SK-N-SH (cell line): ENCODE results near the gene SNHG17. TPM values are rescaled to one million over a fixed set of nuclear protein-coding genes. Genes with fewer than 3 reads are reported as not detected.

Experiments used
- CTCF ChIA-PET: fragments of 300-600, 350-600 bp; formaldehyde crosslinking; extraction: SDS; loops from one replicate; lab custom pipeline; 2021; lab: Yijun Ruan, JAX
- POLR2A ChIA-PET: fragments of 350-600 bp; sonication (Branson Sonifier 250); formaldehyde crosslinking; extraction: SDS; loops from one replicate; lab custom pipeline; 2020; ENCODE audit warnings: antibody characterized with exemption, inconsistent platforms; lab: Yijun Ruan, JAX
- DNase-seq: peaks from one replicate; pipeline ENCODE4 v3.0.0; 2012
- H2AFZ ChIP-seq: fragments of 200-600 bp; sonication (generic); 2 replicates; pipeline ENCODE4 v1.8.1; 2016; ENCODE audit warnings: antibody characterized with exemption, mild to moderate bottlenecking, low read depth
- H3F3A ChIP-seq: fragments of 200-600 bp; sonication (generic); replicated peaks from 2 replicates; pipeline ENCODE3; 2016; ENCODE audit warnings: antibody characterized with exemption, mild to moderate bottlenecking; ENCODE audit not compliant: insufficient read depth
- H3K27ac ChIP-seq, 2 experiments: fragments of 200-500 bp in 1 of 2; fragments of 200-600 bp in 1 of 2; sonication (Bioruptor generic) in 1 of 2; sonication (generic), shearing (Covaris generic) in 1 of 2; 2 replicates each; pipeline versions ENCODE4 v1.5.1 to v1.6.1; 2014 to 2016; ENCODE audit warnings: low read depth in 2 of 2, inconsistent platforms in 1 of 2, low read length in 1 of 2, mild to moderate bottlenecking in 1 of 2, mixed read lengths in 1 of 2
- H3K27me3 ChIP-seq: fragments of 200-600 bp; sonication (generic), shearing (Covaris generic); 2 replicates; pipeline ENCODE4 v1.6.1; 2016; ENCODE audit warnings: mixed run types; ENCODE audit not compliant: insufficient read depth
- H3K36me3 ChIP-seq, 2 experiments: fragments of 200-500 bp in 1 of 2; fragments of 200-600 bp in 1 of 2; sonication (Bioruptor generic) in 1 of 2; sonication (generic) in 1 of 2; replicated peaks in 1 of 2; 2 replicates each; pipeline versions ENCODE3 to v1.5.1; 2014 to 2016; ENCODE audit warnings: low read length in 1 of 2, mild to moderate bottlenecking in 1 of 2; ENCODE audit not compliant: insufficient read depth in 2 of 2, control insufficient read depth in 1 of 2
- H3K4me1 ChIP-seq, 2 experiments: fragments of 200-500 bp in 1 of 2; fragments of 200-600 bp in 1 of 2; sonication (Bioruptor generic) in 1 of 2; sonication (generic), shearing (Covaris generic) in 1 of 2; 2 replicates each; pipeline versions ENCODE4 v1.5.1 to v1.6.1; 2014 to 2016; ENCODE audit warnings: low read depth in 1 of 2, low read length in 1 of 2, mixed run types in 1 of 2; ENCODE audit not compliant: insufficient read depth in 2 of 2, control insufficient read depth in 1 of 2
- H3K4me2 ChIP-seq: fragments of 200-600 bp; sonication (generic), shearing (Covaris generic); 2 replicates; pipeline ENCODE4 v1.6.1; 2017; ENCODE audit warnings: mixed run types
- H3K4me3 ChIP-seq, 2 experiments: fragments of 200-500 bp in 1 of 2; fragments of 200-600 bp in 1 of 2; sonication (Bioruptor generic) in 1 of 2; sonication (generic), shearing (Covaris generic) in 1 of 2; 2 replicates each; pipeline versions ENCODE4 v1.5.1 to v1.8.1; 2014 to 2016; ENCODE audit warnings: low read depth in 2 of 2, inconsistent platforms in 1 of 2, low read length in 1 of 2, mild to moderate bottlenecking in 1 of 2, mixed read lengths in 1 of 2, moderate library complexity in 1 of 2
- H3K79me2 ChIP-seq: fragments of 200-600 bp; sonication (generic); 2 replicates; pipeline ENCODE4 v1.8.1; 2017; ENCODE audit warnings: mild to moderate bottlenecking; ENCODE audit not compliant: insufficient read depth
- H3K9ac ChIP-seq: fragments of 200-600 bp; sonication (generic); 2 replicates; pipeline ENCODE4 v1.6.1; 2017; ENCODE audit warnings: mixed run types
- H3K9me2 ChIP-seq: fragments of 200-600 bp; sonication (generic); 2 replicates; pipeline ENCODE4 v1.6.1; 2017; ENCODE audit warnings: mixed run types
- H3K9me3 ChIP-seq: fragments of 200-600 bp; sonication (generic); 2 replicates; pipeline ENCODE4 v1.6.1; 2017; ENCODE audit warnings: mixed run types, mild to moderate bottlenecking, moderate library complexity
- H4K20me1 ChIP-seq: fragments of 200-600 bp; sonication (generic); 2 replicates; pipeline ENCODE4 v1.6.1; 2017; ENCODE audit warnings: mild to moderate bottlenecking, mixed run types; ENCODE audit not compliant: insufficient read depth
- EP300 ChIP-seq, 2 experiments: IDR thresholded peaks; 2 replicates each; pipeline versions ENCODE4 v1.4.0 to v1.6.1; 2012; ENCODE audit warnings: borderline replicate concordance in 1 of 2, low read depth in 1 of 2, low read length in 1 of 2
- JUND ChIP-seq: IDR thresholded peaks from 2 replicates; pipeline ENCODE4 v1.4.0; 2012
- NRF1 ChIP-seq: IDR thresholded peaks from 2 replicates; pipeline ENCODE4 v1.6.1; 2012; ENCODE audit warnings: low read depth, mild to moderate bottlenecking, low read length
- RFX5 ChIP-seq: IDR thresholded peaks from 2 replicates; pipeline ENCODE4 v1.6.1; 2012; ENCODE audit warnings: mild to moderate bottlenecking, improper control_type of control experiment, low read length
- YY1 ChIP-seq: IDR thresholded peaks from 2 replicates; pipeline ENCODE4 v1.4.0; 2012; ENCODE audit warnings: low read depth, mild to moderate bottlenecking
- WGBS: methylation state at CpG from one replicate; pipeline ENCODE4 v1.1.6; 2017; ENCODE audit warnings: low lambda C conversion rate; 5-methylcytosine and 5-hydroxymethylcytosine counted together
- polyA plus RNA-seq, 3 experiments: library from polyadenylated mRNA; depleted of rRNA; stranded (reverse); fragments of >200 nt; gene quantifications; 2 replicates each; pipeline ENCODE4 v1.2.3, GENCODE V29; 2012
- TF ChIP-seq, protein P1 (sequence below): IDR thresholded peaks from 2 replicates; pipeline ENCODE4 v1.4.0; 2012; ENCODE audit warnings: low read depth, borderline replicate concordance
- TF ChIP-seq, protein P2 (sequence below): fragments of 150-350 bp; IDR thresholded peaks from 2 replicates; pipeline ENCODE4 v1.6.1; 2016; ENCODE audit warnings: mild to moderate bottlenecking, low read depth, low read length
- TF ChIP-seq, protein P3 (sequence below): IDR thresholded peaks from 2 replicates; pipeline ENCODE4 v1.6.1; 2012; ENCODE audit warnings: mild to moderate bottlenecking, low read depth, low read length, moderate library complexity

Gene SNHG17
- polyA plus RNA-seq, 1 of the 3 experiments (the other 2 are of a cell fraction) = 40.3 TPM

DNA sequence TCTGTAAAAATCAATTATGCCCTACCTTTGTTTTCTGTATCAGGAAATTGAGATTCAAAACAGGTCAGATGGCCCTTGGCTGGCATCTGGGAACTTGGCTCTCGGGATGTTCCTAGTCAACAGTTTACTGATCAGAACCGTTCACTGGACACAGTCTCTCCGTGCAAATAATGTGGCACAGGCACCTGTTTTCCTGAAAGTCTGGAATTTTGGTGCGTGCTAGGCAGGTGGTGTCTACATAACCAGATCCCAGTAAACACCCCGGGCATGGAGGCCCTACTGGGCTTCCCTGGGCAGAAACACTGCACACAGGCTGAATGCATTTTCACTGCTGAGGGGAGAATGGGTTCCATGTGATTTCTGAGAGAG lies 7.5 kb downstream of the SNHG17 start:
- no peak overlapping the region for H3K9ac ChIP-seq
- H3K4me2 ChIP-seq = peak overlapping the region; percentile 55
- no peaks in the 10 kb centered on the region for H3K9me2 ChIP-seq
- H3K9me3 ChIP-seq = no peaks in the 10 kb centered on the region
- 89% methylated on average over 3 of the region's 5 CpGs for WGBS
- H2AFZ ChIP-seq = no peak overlapping the region
- no peak overlapping the region for H3K4me3 ChIP-seq
- no peak for TF ChIP-seq JUND
- TF ChIP-seq, protein P1, sequence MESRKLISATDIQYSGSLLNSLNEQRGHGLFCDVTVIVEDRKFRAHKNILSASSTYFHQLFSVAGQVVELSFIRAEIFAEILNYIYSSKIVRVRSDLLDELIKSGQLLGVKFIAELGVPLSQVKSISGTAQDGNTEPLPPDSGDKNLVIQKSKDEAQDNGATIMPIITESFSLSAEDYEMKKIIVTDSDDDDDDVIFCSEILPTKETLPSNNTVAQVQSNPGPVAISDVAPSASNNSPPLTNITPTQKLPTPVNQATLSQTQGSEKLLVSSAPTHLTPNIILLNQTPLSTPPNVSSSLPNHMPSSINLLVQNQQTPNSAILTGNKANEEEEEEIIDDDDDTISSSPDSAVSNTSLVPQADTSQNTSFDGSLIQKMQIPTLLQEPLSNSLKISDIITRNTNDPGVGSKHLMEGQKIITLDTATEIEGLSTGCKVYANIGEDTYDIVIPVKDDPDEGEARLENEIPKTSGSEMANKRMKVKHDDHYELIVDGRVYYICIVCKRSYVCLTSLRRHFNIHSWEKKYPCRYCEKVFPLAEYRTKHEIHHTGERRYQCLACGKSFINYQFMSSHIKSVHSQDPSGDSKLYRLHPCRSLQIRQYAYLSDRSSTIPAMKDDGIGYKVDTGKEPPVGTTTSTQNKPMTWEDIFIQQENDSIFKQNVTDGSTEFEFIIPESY = no peak
- TF ChIP-seq RFX5 = no peak
- TF ChIP-seq NRF1 = no peak
- TF ChIP-seq, protein P2, sequence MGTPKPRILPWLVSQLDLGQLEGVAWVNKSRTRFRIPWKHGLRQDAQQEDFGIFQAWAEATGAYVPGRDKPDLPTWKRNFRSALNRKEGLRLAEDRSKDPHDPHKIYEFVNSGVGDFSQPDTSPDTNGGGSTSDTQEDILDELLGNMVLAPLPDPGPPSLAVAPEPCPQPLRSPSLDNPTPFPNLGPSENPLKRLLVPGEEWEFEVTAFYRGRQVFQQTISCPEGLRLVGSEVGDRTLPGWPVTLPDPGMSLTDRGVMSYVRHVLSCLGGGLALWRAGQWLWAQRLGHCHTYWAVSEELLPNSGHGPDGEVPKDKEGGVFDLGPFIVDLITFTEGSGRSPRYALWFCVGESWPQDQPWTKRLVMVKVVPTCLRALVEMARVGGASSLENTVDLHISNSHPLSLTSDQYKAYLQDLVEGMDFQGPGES = no peak
- TF ChIP-seq YY1 = no peak
- TF ChIP-seq, protein P3, sequence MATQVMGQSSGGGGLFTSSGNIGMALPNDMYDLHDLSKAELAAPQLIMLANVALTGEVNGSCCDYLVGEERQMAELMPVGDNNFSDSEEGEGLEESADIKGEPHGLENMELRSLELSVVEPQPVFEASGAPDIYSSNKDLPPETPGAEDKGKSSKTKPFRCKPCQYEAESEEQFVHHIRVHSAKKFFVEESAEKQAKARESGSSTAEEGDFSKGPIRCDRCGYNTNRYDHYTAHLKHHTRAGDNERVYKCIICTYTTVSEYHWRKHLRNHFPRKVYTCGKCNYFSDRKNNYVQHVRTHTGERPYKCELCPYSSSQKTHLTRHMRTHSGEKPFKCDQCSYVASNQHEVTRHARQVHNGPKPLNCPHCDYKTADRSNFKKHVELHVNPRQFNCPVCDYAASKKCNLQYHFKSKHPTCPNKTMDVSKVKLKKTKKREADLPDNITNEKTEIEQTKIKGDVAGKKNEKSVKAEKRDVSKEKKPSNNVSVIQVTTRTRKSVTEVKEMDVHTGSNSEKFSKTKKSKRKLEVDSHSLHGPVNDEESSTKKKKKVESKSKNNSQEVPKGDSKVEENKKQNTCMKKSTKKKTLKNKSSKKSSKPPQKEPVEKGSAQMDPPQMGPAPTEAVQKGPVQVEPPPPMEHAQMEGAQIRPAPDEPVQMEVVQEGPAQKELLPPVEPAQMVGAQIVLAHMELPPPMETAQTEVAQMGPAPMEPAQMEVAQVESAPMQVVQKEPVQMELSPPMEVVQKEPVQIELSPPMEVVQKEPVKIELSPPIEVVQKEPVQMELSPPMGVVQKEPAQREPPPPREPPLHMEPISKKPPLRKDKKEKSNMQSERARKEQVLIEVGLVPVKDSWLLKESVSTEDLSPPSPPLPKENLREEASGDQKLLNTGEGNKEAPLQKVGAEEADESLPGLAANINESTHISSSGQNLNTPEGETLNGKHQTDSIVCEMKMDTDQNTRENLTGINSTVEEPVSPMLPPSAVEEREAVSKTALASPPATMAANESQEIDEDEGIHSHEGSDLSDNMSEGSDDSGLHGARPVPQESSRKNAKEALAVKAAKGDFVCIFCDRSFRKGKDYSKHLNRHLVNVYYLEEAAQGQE = no peak
- no peak for TF ChIP-seq EP300 (IDR thresholded peaks at IDR 0.05; ENCODE audit: borderline replicate concordance in 1 of 2, low read depth in 1 of 2, low read length in 1 of 2)
- TF ChIP-seq, all 33 proteins: peak for 0
- POLR2A ChIA-PET = interaction anchor here (1.1 to 1.4 kb wide), 3 partner anchors 8 to 19 kb away, joined by 3 to 4 read pairs (median 3); partner anchors contain the start of gene SNHG17
- Histone ChIP-seq H3K36me3 (peaks cover 83 to 91% of the 10 kb centered on the region in 2 experiments), H3K79me2 (peaks cover 95% of the 10 kb centered on the region), H3F3A (peaks cover 30% of the 10 kb centered on the region), H3K4me1 (peaks cover 15 to 18% of the 10 kb centered on the region in 2 experiments), H4K20me1 (peaks cover 100% of the 10 kb centered on the region), H3K27ac (peak overlapping the region in 1 of 2 experiments; percentile 52; a peak in 1 of 4 replicates), H3K27me3 (no peaks in the 10 kb centered on the region)
- CTCF ChIA-PET = interaction anchor here (2.1 to 5.2 kb wide), 2 partner anchors 7 to 18 kb away, joined by 8 to 31 read pairs; partner anchors contain the start of gene SNHG17
- no peak for DNase-seq
